Fibroblast of lung (primary cell): ENCODE data around the gene GALNT2. TPM values are rescaled to one million over a fixed set of nuclear protein-coding genes. Genes with fewer than 3 reads are reported as not detected.

Source experiments
- DNase-seq, 2 donors: peaks; one replicate each; pipeline versions ENCODE4 v3.0.0 to v3.0.0-alpha.2; 2010; ENCODE audit warnings: low read depth in 2 of 2
- H2AFZ ChIP-seq: 2 replicates; pipeline ENCODE4 v1.5.1; 2012; ENCODE audit warnings: low read length, control low read depth, inconsistent platforms
- H3K27ac ChIP-seq: 2 replicates; pipeline ENCODE4 v1.5.1; 2011; ENCODE audit warnings: low read length, control low read depth; ENCODE audit not compliant: insufficient read depth
- H3K27me3 ChIP-seq: 2 replicates; pipeline ENCODE4 v1.5.1; 2011; ENCODE audit warnings: mild to moderate bottlenecking, low read length; ENCODE audit not compliant: control insufficient read depth, insufficient read depth
- H3K36me3 ChIP-seq: 2 replicates; pipeline ENCODE4 v1.5.1; 2011; ENCODE audit warnings: low read length; ENCODE audit not compliant: control insufficient read depth, insufficient read depth
- H3K4me1 ChIP-seq: 2 replicates; pipeline ENCODE4 v1.5.1; 2011; ENCODE audit warnings: low read length; ENCODE audit not compliant: control insufficient read depth, insufficient read depth; ENCODE audit errors: extremely low read depth
- H3K4me2 ChIP-seq: 2 replicates; pipeline ENCODE4 v1.5.1; 2011; ENCODE audit warnings: low read length, control low read depth; ENCODE audit not compliant: insufficient read depth; ENCODE audit errors: extremely low read depth
- H3K4me3 ChIP-seq, 4 experiments: fragments of 200-600 bp in 1 of 4; sonication (generic) in 1 of 4; replicated peaks in 1 of 4; 2 replicates each; pipeline ENCODE4 v1.5.1; 2011 to 2016; ENCODE audit warnings: low read length in 4 of 4, low read depth in 3 of 4, mild to moderate bottlenecking in 3 of 4, control low read depth in 2 of 4, inconsistent platforms in 1 of 4, mixed read lengths in 1 of 4; ENCODE audit not compliant: insufficient read depth in 1 of 4; ENCODE audit errors: control extremely low read depth in 1 of 4
- H3K79me2 ChIP-seq: 2 replicates; pipeline ENCODE4 v1.5.1; 2012; ENCODE audit warnings: mild to moderate bottlenecking, low read length, inconsistent platforms; ENCODE audit not compliant: control insufficient read depth, insufficient read depth
- H3K9ac ChIP-seq: 2 replicates; pipeline ENCODE4 v1.5.1; 2011; ENCODE audit warnings: mild to moderate bottlenecking, low read length, control low read depth; ENCODE audit not compliant: insufficient read depth
- H3K9me3 ChIP-seq: 2 replicates; pipeline ENCODE4 v1.5.1; 2012; ENCODE audit warnings: low read depth, low read length; ENCODE audit not compliant: control insufficient read depth, insufficient read depth
- H4K20me1 ChIP-seq: 2 replicates; pipeline ENCODE4 v1.5.1; 2011; ENCODE audit warnings: low read length; ENCODE audit not compliant: control insufficient read depth, insufficient read depth; ENCODE audit errors: extremely low read depth
- CTCF ChIP-seq, 2 donors: IDR thresholded peaks in 1 of 2; conservative IDR thresholded peaks in 1 of 2; 1 replicate in 1 of 2; 2 replicates in 1 of 2; pipeline ENCODE4 v1.5.1; 2011 to 2012; ENCODE audit warnings: low read length in 2 of 2, control low read depth in 1 of 2, inconsistent platforms in 1 of 2, low read depth in 1 of 2, mild to moderate bottlenecking in 1 of 2
- EZH2 ChIP-seq: IDR thresholded peaks from 2 replicates; pipeline ENCODE4 v1.5.1; 2012; ENCODE audit warnings: low read length, control low read depth, mild to moderate bottlenecking; ENCODE audit errors: missing control alignments
- polyA plus RNA-seq, 2 donors: library from polyadenylated mRNA; depleted of rRNA in 1 of 2; stranded (reverse) in 1 of 2; unstranded in 1 of 2; fragments of >200 nt; gene quantifications; 2 replicates each; pipeline ENCODE4 v1.2.1, GENCODE V29; 2011 to 2012; ENCODE audit warnings: missing spikeins in 1 of 2
- total RNA-seq: library from RNA; depleted of rRNA; stranded (reverse); fragments of >200 nt; gene quantifications from 2 replicates; pipeline ENCODE4 v1.2.1, GENCODE V29; 2014

The GALNT2 gene
- total and polyA plus RNA-seq, 2 donors (not counting 1 experiment from before 2014, with no cell fraction given): 106 to 115 TPM

GRCh38 chr1:230028602-230029223 lies 38.3 kb upstream of the GALNT2 start:
- Histone ChIP-seq H3K4me3 (no peak overlapping the region), H4K20me1 (no peaks in the 10 kb centered on the region), H3K79me2 (no peaks in the 10 kb centered on the region), H3K27ac (no peak overlapping the region), H3K9me3 (no peaks in the 10 kb centered on the region), H3K9ac (no peak overlapping the region), H3K4me2 (no peak overlapping the region), H2AFZ (no peak overlapping the region), H3K27me3 (no peaks in the 10 kb centered on the region), H3K36me3 (no peaks in the 10 kb centered on the region), H3K4me1 (no peaks in the 10 kb centered on the region)
- DNase-seq: no peak
- TF ChIP-seq EZH2 (no peak), CTCF (conservative IDR thresholded peaks at IDR 0.05 in 1 of 2, IDR thresholded peaks at IDR 0.05 in 1 of 2; ENCODE audit: low read depth in 1 of 2, low read length in 2 of 2) (no peak)

GRCh38 chr1:230029244-230029941 lies 37.6 kb upstream of the GALNT2 start:
- Histone ChIP-seq H3K9me3 (no peaks in the 10 kb centered on the region), H3K4me1 (no peaks in the 10 kb centered on the region), H4K20me1 (no peaks in the 10 kb centered on the region), H3K27me3 (no peaks in the 10 kb centered on the region), H3K9ac (no peak overlapping the region), H3K4me3 (no peak overlapping the region), H3K27ac (no peak overlapping the region), H3K4me2 (no peak overlapping the region), H2AFZ (no peak overlapping the region), H3K36me3 (no peaks in the 10 kb centered on the region), H3K79me2 (no peaks in the 10 kb centered on the region)
- no peak for DNase-seq
- TF ChIP-seq EZH2 (no peak), CTCF (conservative IDR thresholded peaks at IDR 0.05 in 1 of 2, IDR thresholded peaks at IDR 0.05 in 1 of 2; ENCODE audit: low read depth in 1 of 2, low read length in 2 of 2) (no peak)

- H3K36me3 ChIP-seq: no peaks in the 10 kb centered on the region
- no peaks in the 10 kb centered on the region for H3K27me3 ChIP-seq
- no peak overlapping the region for H3K4me2 ChIP-seq
- H2AFZ ChIP-seq: no peak overlapping the region
- H4K20me1 ChIP-seq: no peaks in the 10 kb centered on the region
- TF ChIP-seq CTCF (conservative IDR thresholded peaks at IDR 0.05 in 1 of 2, IDR thresholded peaks at IDR 0.05 in 1 of 2; ENCODE audit: low read depth in 1 of 2, low read length in 2 of 2) (no peak), EZH2 (no peak)
- H3K27ac ChIP-seq: no peak overlapping the region
- no peaks in the 10 kb centered on the region for H3K9me3 ChIP-seq
- H3K4me3 ChIP-seq: no peak overlapping the region
- no peaks in the 10 kb centered on the region for H3K4me1 ChIP-seq
- no peak for DNase-seq
- H3K79me2 ChIP-seq: no peaks in the 10 kb centered on the region
- H3K9ac ChIP-seq: no peak overlapping the region
Measured at GRCh38 chr1:230030122-230030821, 36.8 kb upstream of the GALNT2 start.
